Esophagus muscularis mucosa (tissue), 3 donors: ENCODE data around the gene UGT1A6.
"Not testable (repeated sequence)": the region's sequence is repeated elsewhere in the genome, so short reads cannot be mapped to it uniquely, and the experiment has no call there.

Experiments used
- CTCF ChIP-seq, 3 experiments: fragments of 200-600 bp in 2 of 3; fragments of 450-650 bp in 1 of 3; sonication (generic) in 2 of 3; IDR thresholded peaks; one replicate each; pipeline ENCODE4 v1.5.1; 2017 to 2019; ENCODE audit warnings: antibody characterized with exemption in 3 of 3, mild to moderate bottlenecking in 2 of 3, moderate library complexity in 1 of 3
- POLR2AphosphoS5 ChIP-seq, 2 donors: sonication (generic); formaldehyde crosslinking; IDR thresholded peaks; one replicate each; pipeline ENCODE4 v1.6.1; 2017; ENCODE audit warnings: antibody characterized with exemption in 2 of 2

GRCh38 chr2:233646033-233646432, 46.7 kb upstream of the UGT1A6 start:
- not testable (repeated sequence) for TF ChIP-seq CTCF, POLR2AphosphoS5 (IDR thresholded peaks at IDR 0.05)
